NCI-H2171 (cell line): ENCODE results near the gene SEMA5B.

Experiments used
- DNase-seq: peaks from one replicate; lab custom pipeline; 2025; lab: John Stamatoyannopoulos, UW

SEMA5B gene

GRCh38 chr3:123058505-123058904 lies 30.9 kb upstream of the SEMA5B start:
- DNase-seq = no peak

GRCh38 chr3:123055352-123055751 lies 27.8 kb upstream of the SEMA5B start:
- DNase-seq = no peak

DNA sequence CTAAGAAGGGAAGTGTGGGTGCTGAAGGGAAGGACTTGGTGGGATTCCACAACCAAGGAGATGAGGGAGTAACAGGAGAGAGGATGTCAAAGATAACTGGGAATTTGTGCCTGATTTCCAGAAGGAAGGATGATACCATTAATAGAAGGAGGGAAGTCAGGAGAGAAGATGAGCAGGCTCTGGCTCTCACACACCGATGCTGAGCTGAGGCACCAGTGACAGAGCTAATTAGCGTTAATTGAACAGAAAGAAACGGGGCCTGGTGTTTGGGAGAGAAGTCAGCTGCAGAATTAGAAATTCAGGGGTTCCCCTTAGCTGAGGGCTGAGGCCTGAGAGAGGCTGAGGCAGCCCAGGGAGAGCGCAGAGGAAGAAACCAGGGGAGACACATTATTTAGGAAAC lies 27.4 kb upstream of the SEMA5B start:
- DNase-seq = no peak

DNA sequence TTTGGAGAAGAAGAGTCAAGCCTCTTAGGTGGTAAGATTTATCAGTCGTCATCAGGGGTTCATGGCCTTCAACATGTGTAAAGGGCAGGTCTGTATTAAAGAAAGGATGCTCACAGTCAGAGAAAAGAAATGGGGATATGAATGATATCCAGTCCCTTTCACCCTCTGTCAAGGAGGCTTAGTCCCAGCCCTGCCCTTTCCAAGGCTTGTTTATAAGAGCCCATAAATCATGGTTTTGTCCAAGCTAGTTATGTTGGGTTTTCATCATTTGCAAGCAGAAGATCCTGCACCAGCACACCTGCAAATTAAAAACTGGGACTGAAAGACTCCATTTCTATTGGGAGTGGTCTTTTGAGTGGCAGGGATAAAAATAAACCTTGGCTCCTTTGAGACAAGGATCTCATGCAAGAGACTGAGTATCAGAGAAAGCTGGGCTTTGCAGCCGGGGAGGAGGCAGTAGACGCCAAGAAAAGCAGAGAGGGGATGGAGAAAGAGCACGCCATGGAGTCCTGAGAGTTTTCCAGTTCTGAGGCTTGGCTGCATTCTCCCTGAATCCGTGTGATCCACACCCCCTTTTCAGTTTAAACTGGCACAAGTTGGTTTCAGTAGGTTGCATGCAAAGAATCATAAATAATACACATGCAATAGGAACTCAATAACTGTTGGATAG lies 26.7 kb upstream of the SEMA5B start:
- no peak for DNase-seq

DNA sequence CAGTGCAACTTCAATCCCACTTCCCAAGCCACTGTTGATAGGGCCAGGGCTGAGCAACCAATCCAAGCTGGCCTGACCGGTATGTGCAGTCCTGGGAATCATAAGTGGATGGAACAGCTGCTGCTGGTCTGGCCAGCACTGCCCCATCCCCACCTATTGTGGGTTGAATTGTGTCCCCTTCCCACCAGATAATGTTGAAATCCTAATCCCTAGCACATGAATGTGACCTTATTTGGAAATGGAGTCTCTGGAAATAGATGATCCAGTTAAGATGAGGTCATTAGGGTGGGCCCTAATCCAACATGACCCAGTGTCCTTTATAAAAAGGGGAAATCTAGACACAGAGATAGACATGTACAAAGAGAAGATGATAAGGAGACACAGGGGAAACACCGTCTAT lies 25.5 kb upstream of the SEMA5B start:
- DNase-seq = no peak

GRCh38 chr3:123050666-123051065 lies 23.1 kb upstream of the SEMA5B start:
- no peak for DNase-seq

GRCh38 chr3:123048480-123049237 lies 21.1 kb upstream of the SEMA5B start:
- no peak for DNase-seq

DNA sequence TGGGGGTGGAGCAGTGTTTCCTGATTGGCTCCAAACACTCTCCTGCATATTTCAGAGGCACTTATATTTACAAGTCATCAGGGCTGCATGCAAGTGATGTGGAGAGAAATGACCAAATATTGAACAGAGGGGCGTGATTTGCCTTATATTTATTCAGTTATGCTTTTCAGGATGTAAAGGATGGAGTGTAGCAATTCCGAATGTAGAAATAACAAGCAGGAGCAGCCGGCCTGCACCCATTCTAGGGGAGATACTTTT lies 19.4 kb upstream of the SEMA5B start:
- DNase-seq = no peak

GRCh38 chr3:123046262-123047061 lies 18.9 kb upstream of the SEMA5B start:
- no peak for DNase-seq

DNA sequence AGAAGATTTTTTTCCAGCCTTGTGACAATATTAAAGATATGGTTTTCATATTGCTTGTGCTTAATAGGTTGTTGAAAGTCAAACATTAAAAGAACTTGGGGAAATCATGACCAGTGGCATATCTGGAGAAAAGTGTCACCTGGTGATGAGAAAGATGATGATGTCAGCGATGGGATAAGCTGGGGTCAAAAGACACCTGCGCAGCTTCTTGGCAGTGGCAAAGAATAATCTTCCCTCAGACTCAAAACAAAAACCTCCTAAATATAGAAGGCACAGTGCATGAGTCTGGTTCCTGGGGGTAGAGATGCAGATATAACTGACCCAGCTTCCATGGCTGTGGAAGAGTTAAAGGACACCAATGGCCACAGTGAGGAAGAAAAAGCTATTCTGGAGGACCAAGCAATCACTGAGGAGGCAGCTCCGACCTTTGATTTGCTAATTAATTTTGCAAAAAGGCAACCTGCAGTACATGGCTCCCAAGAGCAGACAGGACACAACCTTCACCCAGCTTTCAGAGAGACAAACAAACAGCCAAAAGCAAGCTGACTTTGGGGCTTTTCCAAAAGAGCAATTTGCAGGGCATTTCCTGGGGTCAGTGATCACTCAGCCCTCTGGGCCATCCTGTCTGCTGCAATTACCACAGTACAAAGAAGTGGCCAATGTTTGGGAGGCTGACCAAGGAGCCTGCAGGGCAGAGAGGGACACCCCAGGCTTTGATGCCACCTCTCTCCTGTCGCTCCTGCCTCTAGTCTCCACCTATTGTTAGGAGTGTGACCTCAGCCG lies 17.6 kb upstream of the SEMA5B start:
- no peak for DNase-seq

DNA sequence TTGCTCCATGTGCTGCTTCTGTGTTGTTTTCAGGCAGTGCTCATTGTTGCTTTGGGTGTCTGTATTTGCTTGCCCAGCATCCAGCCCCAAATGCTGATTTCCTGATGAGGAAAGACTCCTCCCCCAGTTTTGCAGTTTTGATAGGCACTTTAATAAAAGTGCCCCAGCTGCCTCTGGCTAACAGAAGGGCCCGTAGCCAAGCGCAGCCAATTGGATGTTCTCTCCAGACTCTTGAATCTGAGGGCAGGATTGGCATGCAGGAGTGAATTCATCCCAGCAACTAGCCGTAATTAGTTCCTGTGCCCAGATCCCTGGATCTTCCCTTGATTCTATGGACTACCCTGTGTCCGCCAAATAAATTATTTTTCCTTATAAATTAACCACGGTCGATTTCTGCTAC lies 14.8 kb upstream of the SEMA5B start:
- DNase-seq = no peak

- DNase-seq = no peak
Observed at GRCh38 chr3:123039178-123039577, 11.6 kb upstream of the SEMA5B start.

- no peak for DNase-seq
Observed at GRCh38 chr3:123038751-123039150, 11.2 kb upstream of the SEMA5B start.

DNA sequence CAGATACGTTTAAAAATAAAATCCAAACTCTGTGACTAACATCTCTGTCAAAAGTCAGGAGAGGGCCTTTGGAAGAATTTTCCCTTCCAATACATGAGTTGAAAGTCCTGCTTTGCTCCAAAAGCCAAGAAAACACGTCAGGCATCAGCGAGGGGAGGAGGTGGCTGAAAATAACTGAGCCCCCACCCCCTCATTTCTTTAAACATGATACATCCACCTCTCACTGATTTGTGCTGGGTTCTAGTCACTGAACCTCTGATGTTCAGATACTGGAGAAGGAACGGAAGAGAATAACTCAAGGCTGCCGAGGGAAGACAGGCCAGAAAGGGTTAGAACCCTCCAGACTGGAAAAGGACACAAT lies 9.4 kb upstream of the SEMA5B start:
- no peak for DNase-seq

GRCh38 chr3:123036352-123037014 lies 8.9 kb upstream of the SEMA5B start:
- DNase-seq = no peak

DNA sequence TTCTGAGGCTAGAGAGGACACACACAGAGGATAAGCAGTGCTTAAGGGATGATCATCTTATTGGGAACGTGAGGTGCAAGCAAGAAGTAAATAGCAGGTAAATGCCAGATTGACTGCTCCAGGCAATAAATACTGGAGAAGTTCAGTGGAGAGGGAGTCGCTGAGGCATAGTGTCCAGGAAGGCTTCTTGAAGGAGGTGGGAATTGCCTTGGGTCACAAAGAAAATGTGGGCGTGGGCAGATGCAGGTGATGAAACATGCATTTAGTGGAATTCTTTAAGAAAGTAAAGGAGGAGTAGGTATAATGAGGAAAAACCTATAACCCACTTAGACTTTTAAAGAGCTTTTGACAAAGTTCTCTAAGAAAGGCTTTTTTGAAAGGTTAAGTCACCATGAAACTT lies 7.4 kb upstream of the SEMA5B start:
- no peak for DNase-seq

DNA sequence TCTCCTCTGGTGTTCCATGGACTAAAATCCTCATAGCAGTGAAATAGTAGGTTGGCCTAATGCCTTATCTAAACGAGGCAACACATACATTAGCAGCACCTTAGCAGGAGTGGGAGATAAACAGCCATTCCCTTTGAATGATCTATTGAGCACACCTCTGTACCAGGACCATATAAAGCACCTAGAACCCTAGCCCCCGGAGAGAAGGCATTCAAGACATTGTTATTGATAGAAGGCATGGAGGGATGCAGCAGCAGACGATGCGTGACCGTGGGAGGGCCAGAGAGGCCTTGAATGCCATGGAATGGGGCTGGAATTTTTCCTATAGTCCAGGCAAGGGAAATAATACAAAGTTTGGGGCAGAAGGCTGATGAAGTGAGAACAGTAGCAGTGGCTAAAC lies 6.6 kb upstream of the SEMA5B start:
- no peak for DNase-seq

GRCh38 chr3:123032057-123032456 lies 4.5 kb upstream of the SEMA5B start:
- DNase-seq = no peak

- DNase-seq = no peak
Observed at GRCh38 chr3:123031051-123031450, 3.5 kb upstream of the SEMA5B start.

DNA sequence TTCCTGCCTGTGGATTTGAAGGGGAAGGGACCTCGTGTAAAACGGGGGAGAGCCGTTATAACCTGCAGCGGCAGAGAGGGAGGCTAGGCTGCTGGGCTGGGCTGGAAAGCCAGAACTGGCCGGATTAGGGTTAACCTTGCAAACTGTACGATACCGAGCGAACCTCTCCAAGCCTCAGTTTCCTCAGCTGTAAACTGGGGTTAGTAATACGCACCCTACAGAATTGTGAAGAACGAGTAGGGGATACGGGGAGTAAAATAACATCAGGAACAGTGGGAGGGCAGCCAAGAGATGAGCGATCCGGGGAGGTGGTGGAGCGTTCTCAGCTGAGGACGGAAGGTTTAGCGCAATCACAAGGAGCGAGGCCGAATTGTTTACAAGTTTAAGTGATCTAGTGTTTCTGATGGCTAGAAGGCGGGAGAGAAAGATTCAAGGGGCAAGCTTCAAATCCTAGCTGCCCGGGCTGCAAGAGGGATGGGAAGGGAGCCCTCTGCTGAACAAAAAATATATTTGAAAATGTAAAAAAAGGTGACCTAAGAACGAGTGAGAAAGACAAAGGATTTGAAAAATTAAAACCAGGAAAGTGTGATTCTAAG lies 768 bp upstream of the SEMA5B start:
- peak; percentile 82 for DNase-seq

DNA sequence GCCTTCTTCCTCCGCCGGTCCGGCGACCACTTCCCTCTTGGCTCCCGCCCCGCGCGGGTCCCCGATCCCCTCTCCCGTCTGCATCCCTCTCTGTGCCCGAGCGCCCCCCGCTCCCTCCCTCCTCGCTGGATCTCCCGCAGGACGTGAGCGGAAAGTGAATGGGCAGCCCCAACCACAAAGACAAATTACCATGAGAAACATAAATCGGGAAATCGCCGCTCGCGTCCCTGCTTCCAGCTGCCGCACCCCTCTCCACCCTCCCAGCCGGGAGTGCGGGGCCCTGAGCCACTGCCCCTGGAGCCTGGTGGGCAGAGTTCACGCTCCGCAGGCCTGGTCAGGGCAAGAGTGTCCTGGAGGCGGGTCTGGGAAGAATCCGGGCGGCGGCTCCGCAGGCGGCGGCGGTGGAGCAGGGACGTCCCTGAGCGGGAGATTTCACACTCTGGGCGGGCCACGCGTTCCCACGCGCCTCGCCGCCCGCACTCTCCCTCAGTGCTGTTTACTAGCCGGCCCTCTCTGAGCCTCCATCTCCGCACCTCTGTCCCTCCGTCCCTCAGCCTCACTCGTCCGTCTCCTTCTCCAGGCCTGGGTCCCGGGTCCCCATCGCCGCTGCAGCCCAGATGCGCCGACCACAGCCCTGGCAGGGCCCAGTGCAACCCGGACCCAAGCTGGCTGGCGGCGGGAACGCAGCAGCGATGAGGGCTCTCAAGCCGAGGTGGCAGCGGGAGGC lies 835 bp downstream of the SEMA5B start:
- no peak for DNase-seq
